Activated naive CD4-positive, alpha-beta T cell treated with Interleukin-2 at 50 U/mL for 16 hours (primary cell): Measurements from ENCODE around the gene TARBP2.

ENCODE experiments used
- DNase-seq: peaks from one replicate; pipeline ENCODE4 v3.0.0-alpha.2; 2020

Gene TARBP2, protein sequence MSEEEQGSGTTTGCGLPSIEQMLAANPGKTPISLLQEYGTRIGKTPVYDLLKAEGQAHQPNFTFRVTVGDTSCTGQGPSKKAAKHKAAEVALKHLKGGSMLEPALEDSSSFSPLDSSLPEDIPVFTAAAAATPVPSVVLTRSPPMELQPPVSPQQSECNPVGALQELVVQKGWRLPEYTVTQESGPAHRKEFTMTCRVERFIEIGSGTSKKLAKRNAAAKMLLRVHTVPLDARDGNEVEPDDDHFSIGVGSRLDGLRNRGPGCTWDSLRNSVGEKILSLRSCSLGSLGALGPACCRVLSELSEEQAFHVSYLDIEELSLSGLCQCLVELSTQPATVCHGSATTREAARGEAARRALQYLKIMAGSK

DNA sequence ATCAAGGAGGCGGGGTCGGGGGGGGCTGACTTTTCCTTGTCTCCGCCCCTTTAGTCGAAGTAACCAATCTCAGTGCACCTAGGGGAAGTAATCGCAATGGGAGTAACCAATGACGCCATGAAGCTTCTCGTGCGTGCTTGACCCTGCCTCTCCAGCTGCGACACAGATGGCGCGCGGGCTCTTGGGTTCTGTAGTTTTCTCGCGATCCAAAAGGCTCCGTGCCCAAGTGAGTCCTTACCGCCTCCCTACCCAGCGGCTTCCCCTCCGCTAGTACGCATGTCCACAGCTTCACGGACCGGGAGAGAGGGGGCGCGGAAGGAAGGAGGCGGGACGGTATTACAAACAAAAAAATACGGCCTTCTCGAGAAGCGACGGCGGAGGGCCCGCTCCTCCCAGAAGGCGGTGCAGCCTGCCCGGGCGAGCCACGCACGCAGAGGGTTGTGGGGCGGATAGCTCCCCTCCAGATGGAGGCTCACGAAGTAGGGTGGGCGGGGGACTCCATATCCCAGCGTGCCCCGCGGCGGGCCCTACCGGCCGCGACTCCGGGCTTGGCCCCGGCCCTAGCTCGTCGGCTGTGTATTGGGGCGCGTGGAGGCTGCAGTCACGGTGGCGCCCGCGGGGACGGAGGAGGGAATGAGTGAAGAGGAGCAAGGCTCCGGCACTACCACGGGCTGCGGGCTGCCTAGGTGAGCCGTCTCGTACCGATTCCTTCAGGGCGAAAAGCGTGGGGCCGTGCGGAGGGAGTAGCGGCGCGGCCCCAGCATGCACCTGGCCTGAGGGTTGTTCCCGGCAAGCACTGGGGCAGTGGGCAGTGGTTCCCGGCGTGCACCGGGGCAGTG lies at the start of gene TARBP2:
TSS of gene TARBP2 (plus strand) at position 508 of the 839 bp plus-strand sequence. CDS start at position 634, 126 bp downstream.
- peak; percentile 95 for DNase-seq

DNA sequence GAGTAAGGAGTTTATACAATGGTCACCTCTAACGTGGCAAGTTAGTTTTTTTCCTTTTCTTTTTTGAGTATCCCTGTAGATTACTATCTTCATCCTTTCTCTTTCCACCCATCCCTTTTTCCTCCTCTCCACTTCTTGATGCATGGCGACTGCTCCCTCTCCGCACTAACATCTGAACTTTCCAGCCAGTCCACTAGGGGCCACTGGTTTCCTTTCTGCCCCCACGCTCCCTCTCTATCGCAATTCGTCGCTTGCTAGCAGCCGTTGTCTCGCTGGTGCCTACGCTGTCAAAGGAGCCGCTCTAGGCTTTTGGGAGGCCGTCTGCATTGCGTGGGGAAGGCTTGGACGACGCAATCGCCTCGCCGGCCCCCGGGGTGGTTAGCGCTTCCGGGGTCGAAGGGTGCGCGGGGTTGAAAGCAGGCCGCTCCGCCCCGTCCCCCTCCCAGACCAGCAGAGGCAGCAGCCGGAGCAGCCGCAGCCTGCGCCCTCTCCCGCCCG lies 49.4 kb upstream of the TARBP2 start, which contains the start of gene PCBP2:
TSS of gene PCBP2 (plus strand) at position 442 of the 498 bp plus-strand sequence. CDS start 2,699 bp downstream, outside the sequence.
- DNase-seq, result peak; percentile 98

DNA sequence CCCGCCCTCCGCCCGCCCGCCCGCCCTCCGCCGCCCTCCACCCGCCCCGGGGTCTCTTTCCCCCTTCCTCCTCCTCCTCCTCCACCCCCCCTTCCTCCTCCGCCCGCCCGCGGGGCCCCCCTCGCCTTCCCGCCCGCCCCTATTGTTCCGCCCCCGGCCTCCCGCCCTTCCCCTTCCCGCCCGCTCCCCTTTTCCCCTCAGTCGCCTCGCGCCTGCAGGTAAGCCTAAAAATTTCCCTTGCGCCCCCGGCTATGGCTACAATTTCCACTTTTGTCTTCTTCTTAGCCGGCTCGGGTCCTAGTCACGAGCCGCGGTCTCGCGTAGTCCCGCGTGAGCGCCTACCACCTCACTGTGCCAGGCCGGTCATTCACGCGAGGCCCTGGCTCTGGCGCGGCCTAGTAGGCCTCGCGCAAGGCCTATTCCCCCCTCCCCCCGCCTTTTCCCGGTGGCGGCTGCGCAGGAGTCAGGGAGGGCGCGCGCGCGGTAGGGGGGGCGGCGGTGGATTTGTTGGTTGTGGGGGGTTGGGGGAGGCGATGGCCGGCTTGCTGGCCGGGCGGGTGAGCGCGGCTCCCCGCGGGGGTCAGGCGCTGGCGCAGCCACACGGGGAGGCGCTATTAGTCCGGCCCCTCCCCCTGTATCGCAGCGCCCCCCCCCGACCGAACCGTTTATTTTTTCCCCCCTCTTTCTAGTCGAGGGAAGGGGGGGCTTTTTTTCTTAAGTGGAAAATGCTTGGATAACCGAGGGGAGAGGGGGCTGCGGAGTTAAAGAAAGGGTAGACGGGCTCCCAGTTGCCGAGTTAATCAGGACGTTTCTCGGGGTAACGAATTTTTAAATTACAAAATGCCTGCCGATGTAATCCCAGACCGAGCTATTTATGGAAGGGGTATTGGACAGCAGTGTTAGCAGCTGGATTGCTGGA lies 48.7 kb upstream of the TARBP2 start:
- DNase-seq, result peak; percentile 77

DNA sequence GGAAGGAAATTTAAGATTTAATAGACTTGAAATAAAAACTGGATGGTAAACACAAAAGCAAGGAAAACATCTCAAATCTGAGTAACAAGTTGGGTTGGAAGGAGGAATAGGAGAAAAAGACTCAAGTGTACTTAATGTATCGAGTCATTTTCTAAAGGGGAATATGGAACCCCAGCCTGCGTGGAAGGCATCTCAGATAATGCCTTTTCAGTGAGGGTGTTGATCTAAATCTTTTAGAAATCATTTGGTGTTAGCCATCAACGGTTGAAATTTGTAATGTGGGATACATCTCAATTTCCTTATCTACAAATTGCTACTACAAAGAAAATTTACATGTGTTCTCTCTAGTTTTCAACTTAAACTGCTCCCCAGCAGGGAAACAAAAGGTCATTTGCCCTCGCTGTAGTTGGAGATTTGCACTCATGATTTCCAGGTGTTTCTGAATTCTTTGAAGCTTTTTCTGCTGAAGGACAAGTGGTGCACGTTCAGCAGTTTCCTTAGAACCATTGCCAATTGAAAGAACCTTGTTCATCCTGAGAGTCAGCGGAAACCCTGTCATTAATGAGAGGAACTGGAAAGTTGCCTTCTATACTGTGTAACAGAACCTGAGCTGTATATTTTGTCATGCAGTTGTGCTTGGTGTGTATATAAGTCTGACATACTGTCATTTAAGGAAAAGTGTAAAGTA lies 47.0 kb upstream of the TARBP2 start:
- no peak for DNase-seq

DNA sequence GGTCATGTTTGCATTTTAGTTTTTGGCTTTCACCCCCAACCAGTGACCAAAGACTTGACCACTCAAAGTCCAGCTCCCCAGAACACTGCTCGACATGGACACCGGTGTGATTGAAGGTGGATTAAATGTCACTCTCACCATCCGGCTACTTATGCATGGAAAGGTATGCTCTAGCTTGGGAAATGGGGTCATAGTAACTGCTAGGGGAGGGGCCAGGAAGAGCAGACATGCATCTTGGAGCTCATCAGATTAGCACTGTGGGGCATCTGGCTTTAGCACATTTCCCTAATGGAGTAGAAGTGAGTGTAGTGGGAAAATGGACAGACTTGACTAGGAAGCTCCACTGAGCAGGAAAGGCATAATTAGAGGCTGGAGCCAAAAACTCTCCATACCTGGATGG lies 46.4 kb upstream of the TARBP2 start:
- DNase-seq, result no peak

DNA sequence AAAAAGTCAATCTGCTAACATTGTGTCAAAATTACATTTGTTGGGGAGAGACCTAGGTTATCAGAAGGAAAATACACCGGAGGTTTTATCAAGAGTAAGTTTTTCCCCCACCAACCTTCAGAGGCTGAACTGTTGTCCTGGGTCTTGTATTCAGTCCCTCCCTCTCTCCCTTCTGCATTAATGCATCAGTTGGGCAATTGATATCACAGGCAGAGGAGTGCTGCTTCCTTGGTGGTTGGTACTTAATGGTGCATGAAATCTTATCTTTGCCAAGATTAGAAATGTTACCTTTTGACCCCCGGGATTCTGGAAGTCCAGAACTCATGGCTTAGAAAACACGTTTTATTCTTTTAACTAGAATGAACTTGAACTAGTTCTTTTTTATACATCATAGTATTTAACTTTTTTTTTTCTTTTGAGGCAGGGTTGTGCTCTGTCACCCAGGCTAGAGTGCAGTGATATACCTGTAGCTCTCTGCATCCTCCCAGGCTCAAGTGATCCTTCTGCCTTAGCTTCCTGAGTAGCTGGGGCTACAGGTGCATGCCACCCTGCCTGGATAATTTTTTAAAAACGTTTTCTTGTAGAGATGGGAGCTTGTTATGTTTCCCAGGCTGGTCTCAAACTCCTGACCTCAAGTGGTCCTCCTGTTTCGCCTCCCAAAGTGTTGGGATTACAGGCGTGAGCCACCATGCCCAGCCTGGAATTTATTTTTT lies 44.3 kb upstream of the TARBP2 start:
- no peak for DNase-seq

DNA sequence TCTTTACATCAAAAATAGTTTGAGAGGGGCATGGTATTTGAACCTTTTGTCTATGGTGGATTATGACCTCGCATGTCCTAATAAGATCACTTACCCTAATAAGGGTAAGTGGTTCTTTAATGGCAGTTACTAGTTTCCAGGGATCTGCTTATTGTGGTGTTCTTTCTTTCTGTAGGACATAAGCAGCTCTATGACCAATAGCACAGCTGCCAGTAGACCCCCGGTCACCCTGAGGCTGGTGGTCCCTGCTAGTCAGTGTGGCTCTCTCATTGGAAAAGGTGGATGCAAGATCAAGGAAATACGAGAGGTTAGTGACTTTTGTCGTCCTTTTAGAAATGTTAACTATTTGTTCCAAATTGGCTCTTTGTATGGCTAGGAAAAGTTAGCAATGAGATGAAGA lies 42.0 kb upstream of the TARBP2 start:
- DNase-seq, result no peak

DNA sequence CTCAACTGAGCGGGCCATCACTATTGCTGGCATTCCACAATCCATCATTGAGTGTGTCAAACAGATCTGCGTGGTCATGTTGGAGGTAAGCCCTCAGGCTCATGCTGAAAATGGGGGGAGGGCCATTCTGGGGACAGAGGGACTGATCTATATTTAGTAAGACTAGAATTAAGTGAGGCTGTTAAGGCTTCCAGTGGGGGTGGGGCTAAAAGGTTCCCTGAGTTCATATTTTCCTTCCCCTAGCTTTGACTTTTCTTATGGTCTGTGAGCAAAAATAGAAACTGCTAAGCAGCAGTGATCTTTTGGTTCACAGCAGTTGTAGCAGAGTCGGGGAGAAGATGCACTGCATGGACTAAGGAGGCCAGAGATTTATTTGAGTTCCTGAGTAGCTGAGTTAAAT lies 40.0 kb upstream of the TARBP2 start:
- DNase-seq, result no peak

DNA sequence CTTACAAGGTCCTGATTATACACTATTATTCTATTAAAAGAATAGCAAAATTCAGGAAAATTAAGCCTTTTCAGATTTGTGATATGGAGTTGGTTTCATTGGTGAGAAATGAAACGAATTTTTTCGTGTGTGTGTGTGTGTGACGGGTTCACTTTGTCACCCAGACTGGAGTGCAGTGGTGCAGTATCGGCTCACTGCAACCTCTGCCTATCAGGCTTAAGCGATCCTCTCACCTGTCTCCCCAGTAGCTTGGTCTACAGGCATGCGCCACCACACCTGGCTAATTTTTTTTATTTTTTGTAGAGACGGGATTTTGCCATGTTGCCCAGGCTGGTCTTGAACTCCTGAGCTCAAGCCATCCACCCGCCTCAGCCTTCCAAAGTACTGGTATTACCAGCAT lies 39.5 kb upstream of the TARBP2 start:
- no peak for DNase-seq

DNA sequence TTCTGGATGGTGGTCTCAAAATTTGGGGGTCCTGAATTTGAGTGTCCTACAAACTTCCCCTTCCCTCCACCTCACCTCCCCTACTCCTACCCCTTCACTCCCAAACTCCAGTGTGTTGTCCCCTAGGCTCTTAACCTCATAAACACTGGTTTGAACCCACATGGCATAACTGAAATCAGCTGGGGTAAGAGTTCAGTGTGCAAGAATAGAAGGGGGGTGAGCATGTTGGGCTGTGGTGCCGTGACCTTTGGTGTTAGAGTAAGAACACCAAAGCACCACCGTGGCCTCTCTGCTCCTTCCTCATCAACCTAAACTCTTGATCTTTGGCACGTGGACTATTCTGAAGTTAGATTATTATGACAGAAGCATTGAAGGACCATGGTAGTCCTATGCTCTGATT lies 38.1 kb upstream of the TARBP2 start:
- DNase-seq, result no peak

DNA sequence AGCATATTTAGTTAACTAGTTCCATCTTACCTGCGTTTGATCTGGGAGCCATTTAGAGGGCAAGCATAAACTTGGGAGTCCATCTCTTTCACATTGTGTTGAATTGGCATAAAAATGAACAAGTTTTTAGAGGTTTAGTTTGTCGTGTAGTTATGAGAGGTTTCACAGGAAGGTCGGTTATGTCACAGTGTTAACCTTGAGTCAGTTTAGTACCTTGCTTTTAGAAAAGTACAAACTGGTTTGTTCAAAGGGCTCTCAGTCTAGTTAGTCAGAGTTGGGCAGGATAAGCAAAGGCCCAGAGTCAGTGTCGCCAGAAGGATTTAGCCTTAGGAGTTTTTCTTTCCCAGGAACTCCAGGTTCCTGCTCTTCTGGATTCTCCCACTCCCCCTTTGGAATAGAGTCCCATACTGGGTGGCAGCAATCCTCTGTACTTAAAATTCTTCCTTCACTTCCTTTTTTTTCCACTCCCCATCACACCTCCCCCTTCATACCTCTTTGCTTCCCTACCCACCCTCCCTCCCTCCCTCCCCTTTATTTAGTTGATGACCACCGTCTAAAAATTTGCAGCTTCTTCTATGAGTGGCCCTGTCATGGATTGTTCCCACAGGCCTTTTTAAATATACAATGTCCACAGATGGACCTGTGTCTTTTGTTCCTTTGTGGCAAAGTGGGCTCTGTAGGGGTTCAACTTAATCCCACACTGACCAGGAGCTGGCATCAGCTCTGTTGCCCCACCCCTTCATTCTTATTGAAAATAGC lies 37.1 kb upstream of the TARBP2 start:
- DNase-seq, result no peak

DNA sequence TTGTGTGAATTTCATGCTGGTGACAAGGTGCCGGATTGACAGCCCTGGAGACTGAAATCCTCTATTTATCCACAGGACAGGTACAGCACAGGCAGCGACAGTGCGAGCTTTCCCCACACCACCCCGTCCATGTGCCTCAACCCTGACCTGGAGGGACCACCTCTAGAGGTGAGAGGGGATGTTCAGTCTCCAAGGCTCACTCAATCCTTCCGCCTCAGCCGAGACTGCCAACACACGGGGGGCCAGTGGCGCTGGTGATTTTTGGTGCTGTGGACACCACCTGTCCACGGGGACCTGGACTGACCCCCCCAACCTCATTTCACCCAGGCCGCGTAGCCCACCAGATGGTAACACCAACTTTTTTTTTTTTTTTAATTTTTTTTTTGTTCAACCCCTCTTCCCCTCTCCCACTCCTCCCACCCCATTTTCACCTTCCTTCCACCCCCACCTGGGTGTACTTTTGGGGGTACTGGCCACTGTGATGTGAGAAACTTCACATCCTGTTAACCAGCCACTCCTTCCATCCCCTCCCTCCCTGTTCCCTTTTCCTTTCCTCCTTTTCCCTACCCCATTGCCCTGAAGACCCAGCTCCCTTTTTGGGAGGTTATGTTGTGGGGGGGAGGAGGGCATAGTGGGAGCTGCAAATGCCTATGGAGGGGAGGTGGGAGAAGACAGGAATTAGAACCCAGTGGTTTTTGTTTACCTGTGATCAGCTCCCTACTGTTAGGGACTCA lies 36.2 kb upstream of the TARBP2 start:
- DNase-seq, result no peak

DNA sequence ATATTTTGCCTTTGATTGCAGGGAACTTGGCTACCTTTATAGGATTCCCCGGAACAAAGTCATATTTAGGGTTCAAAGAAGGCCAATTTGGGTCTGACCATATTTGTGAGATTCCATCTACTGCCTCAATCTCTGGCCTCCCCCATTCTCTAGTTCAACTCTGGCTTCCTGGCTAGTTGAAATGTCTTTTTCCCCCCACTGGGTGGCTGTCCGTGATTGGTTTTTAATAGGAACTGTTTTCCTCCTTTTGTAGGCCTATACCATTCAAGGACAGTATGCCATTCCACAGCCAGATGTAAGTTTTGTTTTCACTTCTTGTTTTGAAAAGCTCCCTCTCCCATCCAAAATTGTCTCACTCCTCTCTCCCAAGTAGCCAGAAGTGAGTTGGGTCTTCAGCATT lies 35.4 kb upstream of the TARBP2 start:
- DNase-seq, result no peak

DNA sequence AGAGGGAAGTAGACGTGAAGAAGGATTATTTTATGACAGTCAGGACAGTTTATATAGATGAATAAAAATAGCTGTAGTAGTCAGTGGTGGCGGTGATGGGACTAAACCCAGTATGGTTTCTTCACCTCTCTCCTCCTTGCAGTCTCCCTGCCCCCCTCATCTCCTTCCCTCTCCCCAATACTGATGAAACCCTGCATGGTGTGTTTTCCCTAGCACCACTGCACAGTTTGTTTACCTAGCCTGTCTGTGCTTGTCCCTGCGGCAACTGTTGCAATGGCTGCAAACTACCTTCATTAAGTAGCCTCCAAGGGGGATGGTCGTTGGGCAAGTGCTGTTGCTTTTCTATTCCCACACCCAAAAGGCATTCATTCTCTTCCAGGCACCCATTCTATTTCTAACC lies 34.4 kb upstream of the TARBP2 start:
- no peak for DNase-seq

DNA sequence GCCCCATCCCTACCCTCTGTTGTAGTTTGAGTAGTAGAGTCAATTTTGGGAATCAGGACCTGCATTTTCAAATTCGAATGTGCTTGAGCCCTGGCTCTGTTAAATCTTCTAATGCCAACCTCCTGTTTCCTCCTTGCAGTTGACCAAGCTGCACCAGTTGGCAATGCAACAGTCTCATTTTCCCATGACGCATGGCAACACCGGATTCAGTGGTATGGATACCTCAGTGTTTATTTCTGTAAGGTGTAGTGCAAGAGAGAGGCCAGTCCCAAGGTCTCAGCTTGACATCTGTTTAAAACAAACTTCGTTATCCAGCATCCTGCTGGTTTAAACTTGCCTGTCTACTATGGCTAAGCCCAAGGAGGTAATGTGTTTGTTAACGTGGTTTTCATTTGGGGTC lies 34.0 kb upstream of the TARBP2 start:
- DNase-seq, result no peak

DNA sequence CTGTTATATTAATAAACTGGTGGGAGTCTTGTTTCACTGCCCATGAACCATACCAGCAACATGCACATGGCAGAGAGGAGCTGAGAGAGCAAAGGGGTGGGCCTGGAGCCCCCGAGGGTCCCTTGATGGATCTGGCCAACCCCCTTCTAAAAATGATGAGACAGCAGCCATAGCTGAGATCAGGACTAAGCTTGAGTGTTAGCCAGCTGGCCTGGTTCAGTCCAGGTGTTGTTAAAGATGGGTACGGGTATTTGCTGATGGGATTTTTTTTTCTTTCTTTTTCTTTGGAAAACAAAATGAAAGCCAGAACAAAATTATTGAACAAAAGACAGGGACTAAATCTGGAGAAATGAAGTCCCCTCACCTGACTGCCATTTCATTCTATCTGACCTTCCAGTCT lies 33.2 kb upstream of the TARBP2 start:
- no peak for DNase-seq

DNA sequence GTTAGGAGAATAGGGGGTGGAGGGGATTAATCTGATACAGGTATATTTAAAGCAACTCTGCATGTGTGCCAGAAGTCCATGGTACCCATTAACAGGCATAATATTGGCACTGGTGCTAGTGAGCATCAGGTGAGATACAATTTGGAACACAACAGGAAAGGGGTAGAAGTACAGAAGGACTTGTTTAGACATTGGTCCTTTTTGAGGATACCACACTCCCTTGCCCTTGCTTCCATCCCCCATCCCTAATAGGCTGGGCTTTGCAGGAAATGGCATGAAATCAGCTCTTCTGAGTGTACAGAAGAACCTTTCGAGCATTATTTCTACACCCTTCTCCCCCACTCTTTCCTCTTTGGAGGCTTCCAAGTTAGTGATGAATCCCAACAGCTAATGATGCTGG lies 32.8 kb upstream of the TARBP2 start:
- no peak for DNase-seq

DNA sequence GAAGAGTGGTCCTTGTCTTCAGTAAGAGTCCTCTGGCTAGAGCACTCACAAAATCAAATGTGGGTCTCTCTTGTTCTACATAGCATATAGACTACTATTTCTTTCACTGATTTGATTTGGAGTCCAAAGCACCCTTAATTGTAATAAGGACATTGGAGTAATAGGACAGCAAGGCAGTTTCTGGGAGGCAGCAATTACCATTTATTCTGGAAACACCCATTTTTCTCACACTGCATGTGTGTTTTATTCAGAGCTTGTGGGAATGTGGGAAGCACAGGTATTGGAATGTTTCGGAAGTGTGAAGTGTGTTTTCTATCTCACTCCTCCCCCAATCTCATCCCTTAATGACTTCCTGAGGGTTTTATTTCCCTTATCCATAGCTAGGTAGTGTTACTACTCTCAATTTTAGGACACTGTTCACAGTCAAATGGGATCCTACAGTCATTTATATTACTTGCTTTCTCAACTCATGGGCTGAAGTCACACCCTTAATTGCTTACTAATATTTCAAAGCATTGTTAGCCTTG lies 29.0 kb upstream of the TARBP2 start:
- no peak for DNase-seq

DNA sequence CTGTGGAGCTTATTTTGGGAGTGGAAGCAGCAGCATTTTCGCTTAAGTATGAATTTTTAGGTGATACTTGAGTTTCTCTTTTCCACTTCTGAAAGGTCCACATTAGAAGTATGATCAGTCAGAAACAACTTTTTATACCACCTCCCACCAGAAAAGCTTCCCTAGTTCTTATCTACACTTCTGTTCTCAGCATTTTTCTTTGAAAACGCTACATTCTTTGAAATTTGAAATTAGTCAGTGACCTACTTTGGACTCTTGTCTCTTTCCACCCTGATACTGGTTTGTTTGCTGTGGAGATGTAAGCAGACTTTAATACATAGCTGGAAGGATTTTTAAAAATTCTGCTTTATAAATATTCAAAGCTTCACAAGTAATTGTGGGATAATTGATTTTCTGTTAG lies 27.0 kb upstream of the TARBP2 start:
- DNase-seq, result no peak

DNA sequence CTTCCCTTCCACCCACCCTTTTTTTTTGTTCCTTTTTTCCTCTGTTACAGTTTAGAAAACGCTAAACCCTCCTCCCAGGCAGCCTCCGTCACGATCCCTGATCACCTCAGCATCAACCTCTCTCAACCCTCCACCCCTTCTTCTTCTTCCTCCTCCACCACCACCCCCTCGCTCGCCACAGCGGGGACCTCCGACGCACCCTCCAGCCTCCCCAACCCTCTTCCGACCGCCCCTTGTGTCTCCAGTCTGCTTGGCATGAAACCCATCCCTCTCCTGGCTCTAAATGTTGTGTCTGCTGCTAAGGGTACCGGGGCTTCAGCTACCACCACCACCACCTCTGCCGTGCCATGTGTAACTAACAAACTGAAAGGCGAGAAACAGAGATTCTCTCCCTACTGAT lies 26.3 kb upstream of the TARBP2 start:
- DNase-seq, result no peak
